ENCODE results near the gene TIMM13. TPM values are rescaled to one million over a fixed set of nuclear protein-coding genes. Genes with fewer than 3 reads are reported as not detected.

The TIMM13 gene
- total RNA-seq, 4 donors from 2014 or later: 10.8 to 54.9 (median 30.8) TPM

- TF ChIP-seq CTCF (IDR thresholded peaks at IDR 0.05): no peak
- no peak for TF ChIP-seq EP300 (IDR thresholded peaks at IDR 0.05; ENCODE audit: low read depth)
- no peak for TF ChIP-seq POLR2AphosphoS5 (IDR thresholded peaks at IDR 0.05)
- no peak for TF ChIP-seq POLR2A (IDR thresholded peaks at IDR 0.05)
- Histone ChIP-seq H3K9me3 (no peaks in the 10 kb centered on the region), H3K36me3 (no peaks in the 10 kb centered on the region), H3K27ac (peak overlapping the region; percentile 94 to 98 (median 96)), H3K4me1 (peaks cover 15 to 32% (median 26%) of the 10 kb centered on the region in 4 donors), H3K27me3 (no peaks in the 10 kb centered on the region), H3K4me3 (peak overlapping the region in 1 of 4 donors; percentile 83)
- intact Hi-C loops (cut with DNase I; ENCODE audit: low total_unique reads) (no loop called here), in situ Hi-C loops (cut with MboI; ENCODE audit: low pct_ligation_motif_present in 1 of 4, low pct_unique_long_range_greater_than_20kb in 1 of 4, low sequenced_read_pairs in 3 of 4) (no loop called here)
- 82% methylated on average over 35 of the region's 37 CpGs; no CpG with 5 or more reads in 1 of the 2 donors for WGBS, 2 donors (ENCODE audit: low coverage in 1 of 2)
- no peak for DNase-seq
Observed at GRCh38 chr19:2428756-2429711, 1.6 kb upstream of the TIMM13 start.

- TF ChIP-seq CTCF (IDR thresholded peaks at IDR 0.05) (peak in 2 of 5 experiments; percentile 2 to 13), POLR2AphosphoS5 (IDR thresholded peaks at IDR 0.05) (no peak)
- Histone ChIP-seq H3K27me3 (no peaks in the 10 kb centered on the region), H3K36me3 (no peaks in the 10 kb centered on the region), H3K27ac (peak overlapping the region; percentile 94 to 98 (median 96)), H3K4me1 (peaks cover 15 to 32% (median 26%) of the 10 kb centered on the region in 4 donors), H3K9me3 (no peaks in the 10 kb centered on the region), H3K4me3 (peak overlapping the region in 3 of 4 donors; percentile 78 to 83 (median 82))
- DNase-seq: peak; percentile 39
- in situ Hi-C loops (cut with MboI; ENCODE audit: low pct_ligation_motif_present in 1 of 4, low pct_unique_long_range_greater_than_20kb in 1 of 4, low sequenced_read_pairs in 3 of 4): no loop called here
- 20 to 52% methylated on average over 1 to 20 of the region's 25 CpGs for WGBS, 2 donors (ENCODE audit: low coverage in 1 of 2)
- intact Hi-C loops (cut with DNase I; ENCODE audit: low total_unique reads): no loop called here
Observed at GRCh38 chr19:2428321-2428690, 920 bp upstream of the TIMM13 start.

- Histone ChIP-seq H3K4me1 (peaks cover 15 to 32% (median 26%) of the 10 kb centered on the region in 4 donors), H3K4me3 (peak overlapping the region; percentile 77 to 83 (median 80)), H3K27me3 (no peaks in the 10 kb centered on the region), H3K36me3 (no peaks in the 10 kb centered on the region), H3K27ac (peak overlapping the region; percentile 94 to 98 (median 96)), H3K9me3 (no peaks in the 10 kb centered on the region)
- 4 to 16% methylated on average over 3 to 40 of the region's 66 CpGs for WGBS, 2 donors (ENCODE audit: low coverage in 1 of 2)
- intact Hi-C loops (cut with DNase I; ENCODE audit: low total_unique reads) (no loop called here), in situ Hi-C loops (cut with MboI; ENCODE audit: low pct_ligation_motif_present in 1 of 4, low pct_unique_long_range_greater_than_20kb in 1 of 4, low sequenced_read_pairs in 3 of 4) (no loop called here)
- DNase-seq: peak; percentile 53
- TF ChIP-seq CTCF (IDR thresholded peaks at IDR 0.05): no peak
- no peak for TF ChIP-seq POLR2A (IDR thresholded peaks at IDR 0.05)
- no peak for TF ChIP-seq POLR2AphosphoS5 (IDR thresholded peaks at IDR 0.05)
- TF ChIP-seq EP300 (IDR thresholded peaks at IDR 0.05; ENCODE audit: low read depth): no peak
Observed at GRCh38 chr19:2426611-2427428, 566 bp downstream of the TIMM13 start.
